Epithelial cell of prostate (primary cell): Measurements from ENCODE around the gene ADAMTS9.
"Not testable (repeated sequence)": the region's sequence is repeated elsewhere in the genome, so short reads cannot be mapped to it uniquely, and the experiment has no call there.

Experiments
- DNase-seq: peaks from one replicate; pipeline ENCODE4 v3.0.0-alpha.2; 2011; ENCODE audit warnings: low read depth, low spot score
- H3K27ac ChIP-seq: fragments of 450-650 bp; 2 replicates; pipeline ENCODE4 v1.5.1; 2017; ENCODE audit warnings: mild to moderate bottlenecking

The ADAMTS9 gene

DNA sequence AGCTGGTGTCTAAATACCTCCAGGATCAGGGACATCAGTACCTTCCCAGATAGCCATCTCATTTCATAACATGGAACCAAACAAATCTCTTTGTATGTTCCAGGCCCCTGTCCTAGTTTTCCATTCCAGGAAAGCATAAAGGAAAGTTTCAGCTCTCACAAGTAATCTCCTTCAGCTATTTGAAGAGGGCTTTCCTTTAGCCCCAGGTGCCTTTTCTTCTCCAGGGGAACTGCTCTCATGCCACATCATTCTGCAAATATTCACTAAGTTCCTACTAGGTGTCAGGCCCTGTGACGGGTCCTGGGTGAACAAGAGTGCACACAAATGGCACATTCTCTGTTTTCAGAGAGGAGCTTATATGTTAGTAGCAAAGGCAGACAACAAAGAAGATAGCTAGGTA is 136.1 kb downstream of the ADAMTS9 start:
- no peak for DNase-seq
- H3K27ac ChIP-seq = no peak overlapping the region

DNA sequence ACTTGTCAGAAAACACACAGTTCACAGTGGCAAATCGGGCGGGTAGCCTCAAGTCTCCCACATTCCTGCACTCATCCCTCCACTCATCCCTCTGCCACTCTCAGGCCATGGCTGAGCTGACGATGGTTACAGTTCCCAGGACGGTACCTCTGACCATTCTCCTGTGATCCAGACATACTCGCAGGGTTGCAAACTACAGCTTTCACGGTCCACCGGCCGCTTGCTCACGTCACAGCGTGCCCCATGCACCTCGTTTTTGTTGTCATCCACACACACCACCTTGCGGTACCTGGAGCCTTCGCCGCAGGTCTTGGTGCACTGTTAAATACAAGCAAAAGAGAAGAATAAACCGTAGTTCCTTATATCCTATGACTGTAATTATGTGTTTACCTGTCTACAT is 137.1 kb downstream of the ADAMTS9 start:
- H3K27ac ChIP-seq = no peak overlapping the region
- no peak for DNase-seq

DNA sequence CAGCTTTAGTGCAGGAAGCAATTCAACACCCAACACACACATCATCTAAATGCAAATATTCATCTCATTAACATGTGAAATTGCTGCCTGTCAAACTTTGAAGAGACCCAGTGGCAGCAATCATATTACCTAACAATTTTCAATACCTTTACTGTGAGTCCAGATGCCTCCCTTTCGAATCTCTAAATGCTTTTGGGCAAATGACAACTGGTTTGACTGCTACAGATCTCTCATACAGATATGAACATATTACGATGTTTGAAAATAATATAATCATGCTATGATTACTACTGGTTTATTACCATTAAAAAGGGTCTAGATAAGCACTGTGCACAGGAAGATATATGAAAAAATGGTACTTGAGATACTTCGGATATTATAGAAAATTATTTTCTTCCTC is 137.9 kb downstream of the ADAMTS9 start:
- no peak overlapping the region for H3K27ac ChIP-seq
- DNase-seq = no peak

DNA sequence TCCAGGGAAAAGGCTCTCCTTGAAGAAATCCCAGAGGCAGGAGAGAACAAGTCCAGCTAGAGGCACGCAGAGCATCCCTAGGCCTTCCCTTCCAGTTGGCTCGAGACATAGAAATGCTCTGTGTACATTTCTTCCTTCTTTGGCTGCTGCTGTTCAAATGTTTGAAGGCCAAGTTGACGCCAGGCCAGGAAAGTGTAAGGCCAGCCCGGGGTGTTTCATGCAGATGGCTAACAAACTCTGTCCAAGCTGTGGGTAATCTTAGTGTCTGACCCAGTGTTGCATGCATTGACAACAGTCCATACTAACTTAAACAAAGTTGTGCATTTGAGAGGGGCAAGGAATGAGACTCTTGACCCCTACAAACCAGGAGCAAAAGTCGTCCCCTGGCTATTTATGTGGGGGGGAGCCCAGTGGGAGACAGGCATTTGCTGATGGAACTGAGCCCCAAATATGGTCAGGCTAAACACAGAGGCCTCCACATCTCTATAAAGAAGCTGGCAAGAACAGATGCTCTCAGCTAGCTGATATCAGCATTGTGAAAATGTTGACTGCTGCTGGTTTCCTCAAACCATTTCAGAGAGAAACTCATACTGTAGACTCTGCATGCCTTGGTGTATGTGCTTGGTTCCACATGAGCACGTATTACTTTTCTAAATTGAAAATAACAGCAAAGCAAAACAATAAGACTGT is 139.5 kb downstream of the ADAMTS9 start:
- no peak for DNase-seq
- H3K27ac ChIP-seq = no peak overlapping the region

GRCh38 chr3:64546856-64547255 is 140.9 kb downstream of the ADAMTS9 start:
- no peak overlapping the region for H3K27ac ChIP-seq
- no peak for DNase-seq

DNA sequence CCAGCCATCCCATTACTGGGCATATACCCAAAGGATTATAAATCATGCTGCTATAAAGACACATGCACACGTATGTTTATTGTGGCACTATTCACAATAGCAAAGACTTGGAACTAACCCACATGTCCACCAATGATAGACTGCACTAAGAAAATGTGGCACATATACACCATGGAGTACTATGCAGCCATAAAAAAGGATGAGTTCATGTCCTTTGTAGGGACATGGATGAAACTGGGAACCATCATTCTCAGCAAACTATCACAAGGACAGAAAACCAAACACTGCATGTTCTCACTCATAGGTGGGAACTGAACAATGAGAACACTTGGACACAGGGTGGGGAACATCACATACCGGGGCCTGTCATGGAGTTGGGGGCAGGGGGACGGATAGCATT is 142.6 kb downstream of the ADAMTS9 start:
- not testable (repeated sequence) for DNase-seq, H3K27ac ChIP-seq

GRCh38 chr3:64541803-64542202 is 146.0 kb downstream of the ADAMTS9 start:
- no peak for DNase-seq
- no peak overlapping the region for H3K27ac ChIP-seq

DNA sequence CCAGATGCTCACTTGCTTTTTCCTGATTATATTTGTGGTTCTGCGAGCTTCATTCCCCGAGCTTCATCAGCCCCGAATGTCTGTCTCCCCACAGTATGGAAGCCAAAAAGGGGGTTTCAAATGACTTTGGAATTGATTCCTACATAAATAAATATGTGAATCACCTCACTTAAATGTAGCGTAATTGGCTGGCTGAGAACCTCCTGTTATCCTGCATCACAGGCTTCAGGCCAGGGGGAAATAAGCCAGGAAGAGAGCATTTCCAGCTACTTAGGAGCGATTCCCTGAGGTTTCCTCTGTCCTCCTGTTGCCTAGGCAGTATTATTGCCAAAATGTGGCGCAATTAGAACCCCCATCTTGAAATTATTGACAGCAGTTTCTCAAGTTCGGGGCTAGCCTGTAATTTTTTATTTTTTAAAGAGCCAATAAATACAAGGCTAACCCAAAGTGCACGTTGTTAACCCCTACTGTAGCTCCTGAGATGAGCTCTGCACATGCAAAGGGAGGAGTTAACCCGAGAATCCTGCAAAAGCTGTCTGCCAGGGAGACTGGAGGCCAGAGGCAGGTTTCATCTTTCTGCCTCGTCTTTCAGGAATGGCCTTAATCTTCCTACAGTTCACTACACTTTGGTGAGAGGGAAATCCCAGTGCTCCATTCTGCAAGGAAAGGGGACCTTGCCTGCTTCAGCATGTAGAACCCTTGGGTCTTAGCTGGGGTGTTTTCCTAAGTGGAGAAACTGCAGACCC is 148.2 kb downstream of the ADAMTS9 start:
- no peak for DNase-seq
- H3K27ac ChIP-seq = no peak overlapping the region

DNA sequence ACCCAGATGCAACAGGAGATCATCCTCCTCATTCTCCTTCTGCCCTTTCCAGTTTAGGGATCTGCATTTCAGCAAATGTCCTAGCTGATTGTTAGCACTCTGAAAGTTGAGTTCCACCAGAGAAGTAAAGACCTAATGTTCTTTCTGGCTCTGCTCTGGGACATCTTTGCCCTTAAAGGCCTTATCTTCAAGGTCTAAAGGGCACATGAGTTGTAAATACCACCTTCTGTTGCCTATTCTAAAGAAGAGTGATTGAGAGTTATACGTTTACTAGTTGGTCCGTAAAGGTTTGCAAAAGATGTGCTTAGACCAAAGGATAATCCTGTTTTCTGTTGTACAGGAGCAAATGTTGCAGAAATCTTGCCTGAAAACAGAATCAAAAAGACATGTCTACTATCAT is 151.6 kb downstream of the ADAMTS9 start:
- H3K27ac ChIP-seq = no peak overlapping the region
- no peak for DNase-seq

DNA sequence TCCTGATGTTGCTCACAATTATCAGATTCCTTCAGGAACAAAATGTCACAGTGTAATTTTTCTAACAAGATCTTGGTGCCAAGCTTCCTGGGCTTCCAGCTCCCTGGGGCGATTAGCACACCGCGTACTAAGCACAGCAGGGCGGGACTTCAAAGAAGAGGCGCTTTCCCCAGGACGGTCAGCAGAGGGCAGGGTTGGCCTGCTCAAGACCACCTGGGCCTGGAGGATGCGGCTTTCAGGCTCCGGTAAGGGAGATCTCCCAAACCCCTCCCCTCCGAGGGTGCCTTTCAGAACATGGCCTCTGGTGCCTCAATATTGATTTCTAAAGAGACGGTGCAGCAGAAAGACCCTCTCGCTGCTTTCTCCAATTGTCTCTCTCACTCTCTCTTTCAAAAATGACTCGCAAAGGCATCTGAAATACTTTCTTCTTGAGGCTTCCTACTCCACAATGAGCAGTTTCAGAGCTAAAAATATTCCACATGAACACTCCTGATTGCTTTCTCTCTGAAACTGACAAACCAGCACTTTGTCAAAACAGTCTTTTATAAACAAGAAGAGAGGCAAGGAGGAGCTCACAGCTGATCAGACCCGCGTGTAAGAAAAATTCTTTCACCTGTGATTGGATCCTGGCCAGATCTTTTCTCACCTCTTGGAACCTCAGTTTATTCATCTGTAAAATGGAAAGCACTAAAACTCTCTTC is 154.0 kb downstream of the ADAMTS9 start:
- DNase-seq = peak; percentile 44
- no peak overlapping the region for H3K27ac ChIP-seq

GRCh38 chr3:64530434-64531049 is 157.3 kb downstream of the ADAMTS9 start:
- DNase-seq = no peak
- H3K27ac ChIP-seq = no peak overlapping the region

DNA sequence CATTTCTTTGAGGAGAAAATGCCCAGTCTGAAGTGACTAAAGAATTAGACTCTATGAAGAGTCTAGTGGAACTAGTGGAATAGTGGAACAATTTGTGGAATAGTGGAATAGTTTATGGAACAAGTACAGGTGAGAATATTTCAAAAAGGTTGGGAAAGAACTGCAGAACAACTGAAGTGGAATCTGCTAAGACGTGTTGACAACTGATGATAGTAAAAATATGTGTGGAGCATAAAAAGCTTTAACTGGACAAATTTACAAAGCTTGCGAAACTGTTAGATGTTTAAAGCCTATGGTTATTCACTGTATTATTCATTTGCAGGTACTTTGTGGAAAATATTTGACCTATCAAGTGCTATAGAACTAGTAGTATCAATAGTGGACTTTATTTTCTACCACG is 164.5 kb downstream of the ADAMTS9 start:
- no peak overlapping the region for H3K27ac ChIP-seq
- no peak for DNase-seq

DNA sequence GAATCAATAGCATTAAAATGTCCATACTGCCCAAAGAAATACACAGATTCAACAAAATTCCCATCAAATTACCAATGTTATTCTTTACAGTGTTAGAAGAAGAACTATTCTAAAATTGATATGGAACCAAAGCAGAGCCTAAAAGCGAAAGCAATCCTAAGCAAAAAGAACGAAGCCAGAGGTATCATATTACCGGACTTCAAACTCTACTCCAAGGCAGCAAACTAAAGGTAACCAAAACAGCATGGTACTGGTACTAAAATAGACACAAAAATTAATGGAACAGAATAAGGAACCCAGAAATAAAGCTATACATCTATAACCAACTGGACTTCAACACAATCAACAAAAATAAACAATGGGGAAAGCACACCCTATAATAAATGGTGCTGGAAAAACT is 167.5 kb downstream of the ADAMTS9 start:
- no peak overlapping the region for H3K27ac ChIP-seq
- no peak for DNase-seq

DNA sequence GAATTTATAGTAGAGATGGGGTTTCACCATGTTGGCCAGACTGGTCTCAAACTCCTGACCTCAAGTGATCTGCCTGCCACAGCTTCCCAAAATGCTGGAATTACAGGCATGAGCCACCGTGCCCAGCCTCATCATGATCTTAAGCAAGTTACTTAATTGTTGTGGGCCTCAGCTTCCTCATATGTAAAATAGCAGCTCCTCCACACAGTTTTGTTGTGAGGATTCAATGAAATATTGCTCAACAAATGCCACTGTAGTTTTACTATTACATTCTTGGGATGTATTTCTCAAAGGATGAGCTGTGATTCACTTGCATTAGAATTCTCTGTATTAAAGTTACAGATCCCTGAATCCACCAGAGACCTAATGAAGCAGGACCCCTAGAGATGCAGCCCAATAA is 168.8 kb downstream of the ADAMTS9 start:
- H3K27ac ChIP-seq = peak overlapping the region; percentile 71
- no peak for DNase-seq

DNA sequence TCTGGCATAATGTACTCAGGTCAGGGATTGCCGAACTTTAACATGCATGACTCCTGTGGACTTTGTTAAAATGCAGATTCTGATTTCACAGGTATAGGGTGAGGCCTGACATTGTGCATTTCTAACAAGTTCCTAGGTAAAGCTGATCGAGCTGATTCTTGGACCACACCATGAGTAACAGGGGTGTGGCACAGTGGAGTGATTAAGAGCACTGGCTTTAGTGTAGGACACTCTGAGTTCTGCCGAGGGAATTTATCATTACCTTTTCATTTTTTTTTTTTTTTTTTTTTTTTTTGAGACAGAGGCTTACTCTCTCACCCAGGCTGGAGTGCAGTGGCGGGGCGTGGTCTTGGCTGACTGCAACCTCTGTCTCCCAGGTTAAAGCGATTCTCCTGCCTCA is 169.3 kb downstream of the ADAMTS9 start:
- peak; percentile 66 for DNase-seq
- peak overlapping the region; percentile 71 for H3K27ac ChIP-seq

- no peak overlapping the region for H3K27ac ChIP-seq
- no peak for DNase-seq
Observed at GRCh38 chr3:64514889-64515288, 172.9 kb downstream of the ADAMTS9 start.

DNA sequence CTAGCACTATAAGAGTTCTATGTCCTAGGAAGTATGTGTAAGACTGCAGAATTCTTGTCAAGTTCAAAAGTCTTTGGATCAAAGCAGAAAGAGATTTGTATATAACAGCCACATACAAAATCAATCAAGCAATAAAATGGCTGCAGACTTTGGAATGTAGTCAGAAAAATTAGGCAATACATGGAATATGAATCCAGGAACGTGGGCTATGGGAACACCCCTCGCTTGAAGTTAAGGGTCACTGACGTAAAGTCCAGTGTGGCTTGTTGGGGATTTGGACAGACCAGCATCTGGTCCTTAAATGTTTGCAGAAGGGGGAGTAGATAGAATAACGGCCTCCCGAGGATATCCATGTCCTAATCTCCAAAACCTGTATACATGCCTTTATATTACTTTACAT is 178.6 kb downstream of the ADAMTS9 start:
- DNase-seq = no peak
- H3K27ac ChIP-seq = no peak overlapping the region

DNA sequence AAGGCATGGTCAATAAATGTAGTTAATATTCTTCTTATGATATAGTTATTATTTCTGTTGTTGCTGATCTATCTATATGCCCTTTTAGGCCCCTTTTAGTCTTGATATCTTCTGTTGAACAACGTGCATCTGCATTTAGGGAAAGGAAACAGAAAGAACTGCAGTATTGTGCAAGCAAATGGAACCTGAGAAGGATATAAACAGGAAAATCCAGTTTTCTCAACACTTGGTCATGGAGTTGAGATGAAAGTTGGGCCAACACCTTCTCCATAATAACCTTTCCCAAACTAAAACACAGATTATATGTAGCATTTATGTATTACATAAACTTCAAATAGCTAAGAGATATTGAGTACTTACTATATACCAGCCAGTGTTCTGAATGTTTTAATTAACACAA is 179.7 kb downstream of the ADAMTS9 start:
- DNase-seq = peak; percentile 14
- no peak overlapping the region for H3K27ac ChIP-seq

GRCh38 chr3:64506255-64506654 is 181.5 kb downstream of the ADAMTS9 start:
- no peak for DNase-seq
- no peak overlapping the region for H3K27ac ChIP-seq

DNA sequence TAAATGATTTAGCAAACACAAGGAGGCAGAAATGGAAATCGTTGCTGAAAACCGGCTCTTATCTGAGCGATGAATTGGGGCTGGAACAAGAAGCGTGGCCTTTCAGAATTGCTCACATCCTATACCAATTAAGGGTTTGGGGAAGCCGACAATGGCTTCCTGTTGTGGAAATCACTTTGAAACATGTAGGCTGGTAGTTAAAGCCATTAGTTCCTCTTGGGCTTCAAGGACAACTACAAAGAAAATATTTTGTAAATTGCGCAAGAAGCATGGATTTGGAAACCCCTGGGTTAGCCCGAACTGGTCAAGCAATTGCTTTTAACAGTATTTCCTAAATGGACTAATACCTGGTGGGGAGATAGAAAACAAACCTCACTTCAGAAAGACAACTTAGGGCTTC is 182.4 kb downstream of the ADAMTS9 start:
- H3K27ac ChIP-seq = no peak overlapping the region
- DNase-seq = no peak

- no peak overlapping the region for H3K27ac ChIP-seq
- DNase-seq = no peak
Observed at GRCh38 chr3:64502284-64502683, 185.5 kb downstream of the ADAMTS9 start.
